HepG2 (cell line): ENCODE measurements around the gene NONO.
"Not testable (repeated sequence)": the region's sequence is repeated elsewhere in the genome, so short reads cannot be mapped to it uniquely, and the experiment has no call there.

Experiments
- CC2D1A ChIP-seq: sonication (generic); formaldehyde crosslinking; IDR thresholded peaks from 2 replicates; pipeline ENCODE4 v1.8.1; 2023; ENCODE audit warnings: mild to moderate bottlenecking, missing genetic modification reagents
- CEBPB ChIP-seq: IDR thresholded peaks from 2 replicates; pipeline ENCODE4 v1.6.1; 2011; ENCODE audit warnings: low read depth, low read length, improper control_type of control experiment, borderline replicate concordance
- ETV5 ChIP-seq: IDR thresholded peaks from 2 replicates; pipeline ENCODE4 v1.6.1; 2018; ENCODE audit warnings: missing biosample characterization, missing genetic modification reagents, inconsistent platforms, borderline replicate concordance
- NR1H2 ChIP-seq: sonication (generic); formaldehyde crosslinking; IDR thresholded peaks from 2 replicates; pipeline ENCODE4 v1.8.1; 2022; ENCODE audit warnings: low read depth, missing genetic modification reagents, borderline replicate concordance
- ZNF18 ChIP-seq: sonication (generic); formaldehyde crosslinking; IDR thresholded peaks from 2 replicates; pipeline ENCODE4 v1.8.0; 2022; ENCODE audit warnings: mild to moderate bottlenecking, missing genetic modification reagents; ENCODE audit not compliant: insufficient replicate concordance
- ZNF724P ChIP-seq: sonication (generic); formaldehyde crosslinking; IDR thresholded peaks from 2 replicates; pipeline ENCODE4 v1.8.0; 2022; ENCODE audit warnings: missing genetic modification reagents, borderline replicate concordance

DNA sequence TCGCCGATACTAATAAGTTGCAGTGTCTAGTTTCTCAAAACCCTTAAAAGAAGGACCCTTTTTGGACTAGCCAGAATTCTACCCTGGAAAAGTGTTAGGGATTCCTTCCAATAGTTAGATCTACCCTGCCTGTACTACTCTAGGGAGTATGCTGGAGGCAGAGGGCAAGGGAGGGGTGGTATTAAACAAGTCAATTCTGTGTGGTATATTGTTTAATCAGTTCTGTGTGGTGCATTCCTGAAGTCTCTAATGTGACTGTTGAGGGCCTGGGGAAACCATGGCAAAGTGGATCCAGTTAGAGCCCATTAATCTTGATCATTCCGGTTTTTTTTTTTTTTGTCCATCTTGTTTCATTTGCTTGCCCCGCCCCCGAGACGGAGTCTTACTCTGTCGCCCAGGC, 16.6 kb downstream of the NONO start:
- TF ChIP-seq CEBPB; ZNF724P (CRISPR knock-in tag); ZNF18 (CRISPR knock-in tag); NR1H2 (CRISPR knock-in tag); ETV5 (CRISPR knock-in tag); CC2D1A (CRISPR knock-in tag): not testable (repeated sequence)
